ENCODE data around the gene CLEC18C. TPM values are rescaled to one million over a fixed set of nuclear protein-coding genes. Genes with fewer than 3 reads are reported as not detected.

Gene CLEC18C
- under 0.01 TPM in 1 of 2 replicates, not detected in the other for total RNA-seq

DNA sequence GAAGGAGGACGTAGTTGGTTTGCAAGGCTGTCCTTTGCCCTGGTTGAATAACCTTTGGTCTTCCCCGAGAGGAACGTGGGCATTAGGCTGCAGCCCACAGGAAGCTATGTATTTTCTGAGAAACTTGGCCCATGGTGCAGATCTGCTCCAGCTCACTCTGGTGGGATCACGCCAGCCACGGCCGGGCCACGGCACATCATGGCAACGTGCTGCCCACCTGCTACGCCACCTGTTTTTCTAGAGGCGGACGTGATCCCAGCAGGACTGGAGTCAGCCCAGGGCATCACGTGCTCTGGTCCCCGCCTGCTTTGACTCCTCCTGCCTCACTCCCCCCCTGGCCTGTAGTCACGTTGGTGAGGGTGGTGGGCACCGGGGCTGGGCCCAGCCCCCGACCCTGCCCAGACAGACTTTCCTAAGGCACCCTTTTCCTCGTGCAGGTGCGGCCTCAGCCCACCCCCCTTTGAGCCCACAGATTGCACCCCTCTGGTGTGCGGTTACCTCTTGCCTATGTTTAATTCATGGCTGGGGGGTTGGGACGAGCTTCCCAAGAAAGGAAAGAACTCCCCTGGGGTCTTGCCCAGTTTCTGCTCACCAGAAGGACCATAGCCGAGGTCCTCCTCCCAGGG is at the start of gene CLEC18C:
CLEC18C (plus strand) TSS at position 576 of the 626 bp plus-strand sequence. CDS start 492 bp downstream, outside the sequence.

Other genes with a start within 250 kb of the CLEC18C start
- gene CLEC18A, start 222.5 kb upstream of the CLEC18C start, total RNA-seq = 0.17 TPM in 1 of 2 replicates, not detected in the other
- gene PDPR, start 59.5 kb upstream of the CLEC18C start, total RNA-seq = 12.8 and 15.6 TPM in 2 replicates
- gene EXOSC6, start 78.2 kb downstream of the CLEC18C start, total RNA-seq = 15.5 and 17.8 TPM in 2 replicates
- 154 and 166 TPM in 2 replicates for gene AARS1, start 115.7 kb downstream of the CLEC18C start, total RNA-seq
- 35.0 and 38.4 TPM in 2 replicates for gene DDX19B, start 125.4 kb downstream of the CLEC18C start, total RNA-seq
- 34.5 and 35.2 TPM in 2 replicates for gene DDX19A, start 173.1 kb downstream of the CLEC18C start, total RNA-seq